GM12864 (cell line): ENCODE results near the gene OPN3.

Experiments used
- DNase-seq: peaks from one replicate; pipeline ENCODE4 v3.0.0-alpha.2; 2011; ENCODE audit warnings: low read depth
- H3K4me3 ChIP-seq: 2 replicates; pipeline ENCODE4 v1.5.1; 2011; ENCODE audit warnings: mild to moderate bottlenecking, low read depth, low read length, control low read depth
- CTCF ChIP-seq: IDR thresholded peaks from 2 replicates; pipeline ENCODE4 v1.5.1; 2011; ENCODE audit warnings: low read depth, mild to moderate bottlenecking, moderate library complexity, low read length, control low read depth, inconsistent platforms; ENCODE audit errors: missing control alignments

OPN3 gene

DNA sequence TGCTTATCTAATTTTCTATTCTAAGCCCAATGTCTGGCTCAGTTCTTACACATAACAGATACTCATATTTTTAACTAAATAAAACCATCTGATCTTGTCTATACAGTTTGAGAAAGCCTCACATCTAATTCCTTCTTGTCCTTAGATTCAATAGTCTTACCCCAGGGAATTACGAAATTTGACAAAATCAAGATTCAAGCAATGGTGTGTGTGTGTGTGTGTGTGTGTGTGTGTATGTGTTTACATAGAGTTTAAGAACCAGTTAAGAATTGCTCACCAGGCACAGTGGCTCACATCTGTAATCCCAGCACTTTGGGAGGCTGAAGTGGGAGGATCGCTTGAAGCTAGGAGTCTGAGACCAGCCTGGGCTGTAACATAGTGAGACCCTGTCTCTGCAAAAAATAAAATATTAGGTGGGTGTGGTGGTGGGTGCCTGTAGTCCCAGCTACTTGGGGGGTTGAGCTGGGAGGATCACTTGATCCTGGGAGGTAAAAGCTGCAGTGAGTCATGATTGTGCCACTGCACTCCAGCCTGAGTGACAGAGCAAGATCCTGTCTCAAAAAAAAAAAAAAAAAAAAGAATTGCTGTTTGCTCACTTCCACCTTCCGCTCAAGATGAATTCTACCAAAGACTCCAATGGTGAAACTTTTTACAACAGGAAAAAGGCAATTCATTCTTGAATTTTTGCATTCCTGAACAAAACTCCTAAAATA is 18.1 kb upstream of the OPN3 start:
- H3K4me3 ChIP-seq, result no peak overlapping the region
- TF ChIP-seq CTCF, result no peak
- no peak for DNase-seq

- no peak for TF ChIP-seq CTCF
- H3K4me3 ChIP-seq, result no peak overlapping the region
- DNase-seq, result no peak
Observed at GRCh38 chr1:241654641-241655040, 14.5 kb upstream of the OPN3 start.

DNA sequence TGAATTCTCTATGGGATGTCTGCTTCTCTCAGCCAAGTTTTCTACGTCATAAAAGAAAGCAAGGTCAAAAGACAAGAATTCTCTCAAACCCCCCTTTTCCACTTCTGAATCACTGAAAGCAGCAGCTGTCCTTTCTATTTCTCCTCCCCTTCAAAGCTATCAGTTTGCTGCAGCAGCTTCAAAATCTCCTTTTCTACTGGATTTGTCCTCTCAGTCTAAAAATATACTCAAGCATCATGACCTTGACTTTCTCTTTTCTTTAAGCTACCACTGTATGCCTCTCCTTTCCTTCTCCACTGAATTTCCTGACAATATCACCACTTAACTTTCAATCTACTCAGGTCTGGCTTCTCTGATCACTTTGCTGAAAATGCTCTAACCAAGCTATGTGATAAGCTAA is 13.8 kb upstream of the OPN3 start:
- no peak for DNase-seq
- H3K4me3 ChIP-seq, result no peak overlapping the region
- TF ChIP-seq CTCF, result no peak

DNA sequence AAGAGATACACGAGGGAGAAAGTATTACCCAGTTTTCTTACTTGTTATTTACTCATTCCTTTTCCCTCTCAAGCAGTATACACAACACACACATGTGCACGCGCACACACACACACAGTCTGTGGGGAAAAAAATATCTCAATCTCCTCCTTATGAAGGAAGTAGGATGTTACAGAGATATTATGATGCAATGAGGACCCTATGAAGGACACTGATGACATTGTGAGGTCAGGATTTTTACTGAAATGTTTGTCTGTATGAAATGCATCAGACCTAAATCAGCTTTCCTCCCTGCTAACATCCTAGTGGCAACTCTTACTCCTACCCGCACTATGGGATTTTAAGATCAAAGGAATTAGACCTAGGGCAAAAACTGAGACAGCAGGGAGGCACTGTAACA is 11.8 kb upstream of the OPN3 start, which contains the start of gene WDR64:
Gene WDR64 (plus strand): TSS at position 270 of the 400 bp plus-strand sequence. CDS start 204 bp downstream, outside the sequence.
- no peak for TF ChIP-seq CTCF
- DNase-seq, result no peak

GRCh38 chr1:241648159-241648558 is 8.0 kb upstream of the OPN3 start:
- TF ChIP-seq CTCF, result no peak
- DNase-seq, result no peak

More for the DNA sequence above, 11.8 kb upstream of the OPN3 start, which contains the start of gene WDR64:
- H3K4me3 ChIP-seq, result no peak within 1 kb of the TSS

GRCh38 chr1:241647658-241648057 is 7.5 kb upstream of the OPN3 start:
- TF ChIP-seq CTCF, result no peak
- no peak overlapping the region for H3K4me3 ChIP-seq
- DNase-seq, result no peak

More at GRCh38 chr1:241648159-241648558, 8.0 kb upstream of the OPN3 start:
- no peak overlapping the region for H3K4me3 ChIP-seq

DNA sequence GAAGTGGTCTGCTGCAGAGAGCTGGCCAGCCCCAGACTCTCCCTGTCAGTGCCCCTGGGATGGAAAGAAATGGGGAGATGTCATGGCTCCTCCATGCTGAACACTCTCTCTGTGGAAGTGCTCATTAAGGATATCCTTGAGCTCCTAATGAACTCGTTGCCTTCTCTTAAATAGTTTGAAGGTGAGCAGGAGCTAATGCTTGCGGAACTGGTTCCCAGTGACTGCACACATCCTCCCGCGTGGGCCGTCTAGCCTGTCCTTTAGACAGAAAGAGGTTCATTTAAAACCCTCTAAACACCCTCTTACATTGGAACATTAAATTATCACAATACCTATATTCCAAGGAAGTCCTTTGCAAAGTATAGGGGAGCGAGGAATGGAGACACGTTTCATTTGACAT is 6.0 kb upstream of the OPN3 start:
- no peak for TF ChIP-seq CTCF
- no peak for DNase-seq
- no peak overlapping the region for H3K4me3 ChIP-seq
